B cell (primary cell): ENCODE results near the gene TIMMDC1. TPM values are rescaled to one million over a fixed set of nuclear protein-coding genes. Genes with fewer than 3 reads are reported as not detected.

Experiments used
- ATAC-seq: fragments of 200-7000 bp; cut with Tn5 transposase; one replicate; pipeline ENCODE4 v1.10.0; 2021; ENCODE audit warnings: low read depth, mild to moderate bottlenecking, moderate number of reproducible peaks, moderate library complexity
- CTCF ChIA-PET: fragments of 350-600 bp; sonication (Branson Sonifier 250); formaldehyde crosslinking; loops from one replicate; lab custom pipeline; 2021; ENCODE audit warnings: antibody characterized with exemption, inconsistent platforms; lab: Charles Lee
- POLR2A ChIA-PET: fragments of 350-600 bp; sonication (Branson Sonifier 250); formaldehyde crosslinking; loops from one replicate; lab custom pipeline; 2021; ENCODE audit warnings: antibody characterized with exemption; lab: Charles Lee
- DNase-seq: peaks from one replicate; pipeline ENCODE4 v3.0.0; 2013
- H2AFZ ChIP-seq: 2 replicates; pipeline ENCODE4 v1.6.1; 2012; ENCODE audit warnings: mild to moderate bottlenecking, low read depth, low read length; ENCODE audit not compliant: insufficient read depth, poor library complexity, severe bottlenecking
- H3K27ac ChIP-seq, 2 donors: 1 replicate in 1 of 2; 2 replicates in 1 of 2; pipeline ENCODE4 v1.5.1; 2012 to 2013; ENCODE audit warnings: low read length in 2 of 2, mild to moderate bottlenecking in 2 of 2, moderate library complexity in 1 of 2
- H3K27me3 ChIP-seq, 4 experiments: fragments of 200-600 bp in 1 of 4; sonication (generic) in 1 of 4; replicated peaks in 1 of 4; 1 replicate in 2 of 4; 2 replicates in 2 of 4; pipeline versions ENCODE4 v1.6.1 to v1.7.0; 2013 to 2016; ENCODE audit warnings: low read length in 3 of 4, mild to moderate bottlenecking in 2 of 4, mixed read lengths in 1 of 4, moderate library complexity in 1 of 4; ENCODE audit not compliant: insufficient read depth in 4 of 4, control insufficient read depth in 3 of 4; ENCODE audit errors: control extremely low read depth in 1 of 4
- H3K36me3 ChIP-seq, 2 experiments: replicated peaks in 1 of 2; 1 replicate in 1 of 2; 2 replicates in 1 of 2; pipeline versions ENCODE4 v1.6.1 to v1.7.1; 2013; ENCODE audit warnings: low read length in 1 of 2; ENCODE audit not compliant: insufficient read depth in 2 of 2, control insufficient read depth in 1 of 2; ENCODE audit errors: control extremely low read depth in 1 of 2, extremely low read depth in 1 of 2
- H3K4me1 ChIP-seq, 2 donors: fragments of 200-600 bp in 1 of 2; sonication (generic) in 1 of 2; 1 replicate in 1 of 2; 2 replicates in 1 of 2; pipeline versions ENCODE4 v1.5.1 to v1.6.1; 2013 to 2017; ENCODE audit warnings: low read length in 2 of 2; ENCODE audit not compliant: control insufficient read depth in 2 of 2, insufficient read depth in 2 of 2
- H3K4me2 ChIP-seq: replicated peaks from 2 replicates; pipeline ENCODE3; 2012; ENCODE audit warnings: mild to moderate bottlenecking, low read depth, low read length; ENCODE audit not compliant: poor library complexity, severe bottlenecking
- H3K4me3 ChIP-seq, 5 experiments: fragments of 200-600 bp in 1 of 5; sonication (generic) in 1 of 5; 1 replicate in 3 of 5; 2 replicates in 2 of 5; pipeline versions ENCODE4 v1.5.1 to v1.7.0; 2011 to 2016; ENCODE audit warnings: low read length in 4 of 5, mild to moderate bottlenecking in 4 of 5, low read depth in 2 of 5, control low read depth in 1 of 5, moderate library complexity in 1 of 5; ENCODE audit not compliant: insufficient read depth in 1 of 5; ENCODE audit errors: control extremely low read depth in 1 of 5, extremely low read depth in 1 of 5
- H3K79me2 ChIP-seq: fragments of 200-600 bp; sonication (generic); one replicate; pipeline ENCODE4 v1.6.0; 2016; ENCODE audit warnings: low read length; ENCODE audit not compliant: control insufficient read depth, insufficient read depth
- H3K9ac ChIP-seq: fragments of 200-600 bp; sonication (generic); 2 replicates; pipeline ENCODE4 v1.6.1; 2017; ENCODE audit warnings: mild to moderate bottlenecking, low read length, moderate library complexity
- H3K9me3 ChIP-seq, 3 donors: one replicate each; pipeline versions ENCODE4 v1.6.1 to v1.7.1; 2013; ENCODE audit warnings: low read length in 2 of 3; ENCODE audit not compliant: control insufficient read depth in 2 of 3, insufficient read depth in 1 of 3; ENCODE audit errors: control extremely low read depth in 1 of 3
- H4K20me1 ChIP-seq: 2 replicates; pipeline ENCODE4 v1.6.0; 2012; ENCODE audit warnings: mild to moderate bottlenecking, low read length; ENCODE audit not compliant: insufficient read depth, control insufficient read depth, poor library complexity, severe bottlenecking
- H3K27ac Mint-ChIP-seq: one replicate; pipeline ENCODE4 v1.8.0; 2021; ENCODE audit warnings: mixed read lengths
- H3K27me3 Mint-ChIP-seq: one replicate; pipeline ENCODE4 v1.8.0; 2021; ENCODE audit warnings: mixed read lengths
- H3K4me1 Mint-ChIP-seq: one replicate; pipeline ENCODE4 v1.8.0; 2021; ENCODE audit warnings: mixed read lengths
- H3K4me3 Mint-ChIP-seq: one replicate; pipeline ENCODE4 v1.8.0; 2021; ENCODE audit warnings: mixed read lengths
- H3K9me3 Mint-ChIP-seq: one replicate; pipeline ENCODE4 v1.8.0; 2022; ENCODE audit warnings: mixed read lengths; ENCODE audit not compliant: insufficient read depth
- CTCF ChIP-seq: fragments of 200-600 bp; IDR thresholded peaks from one replicate; pipeline ENCODE4 v1.8.0; 2022; ENCODE audit warnings: antibody characterized with exemption, mild to moderate bottlenecking
- EZH2 ChIP-seq: IDR thresholded peaks from 2 replicates; pipeline ENCODE4 v1.6.1; 2012; ENCODE audit warnings: borderline replicate concordance, low read depth, mild to moderate bottlenecking, moderate library complexity, low read length; ENCODE audit not compliant: insufficient read depth, poor library complexity, severe bottlenecking
- WGBS: methylation state at CpG from one replicate; pipeline ENCODE4 v1.1.5; 2013; ENCODE audit warnings: missing lambda C conversion rate; ENCODE audit not compliant: insufficient coverage; 5-methylcytosine and 5-hydroxymethylcytosine counted together
- intact Hi-C: fragments of 100-400 bp; cut with micrococcal nuclease; formaldehyde crosslinking; loops from one replicate; pipeline ENCODE4 v1.10.0; 2022
- polyA plus RNA-seq: library from polyadenylated mRNA; depleted of rRNA; stranded (reverse); fragments of >200 nt; gene quantifications from 2 replicates; pipeline ENCODE4 v1.2.3, GENCODE V29; 2012
- total RNA-seq, 2 donors: library from RNA; stranded (reverse); fragments of 120-200 nt in 1 of 2; gene quantifications; 1 replicate in 1 of 2; 2 replicates in 1 of 2; pipeline versions ENCODE4 v1.2.3 to v1.2.4, GENCODE V29; 2013 to 2022

TIMMDC1 gene
- total and polyA plus RNA-seq, 2 donors (not counting 1 experiment from before 2014, with no cell fraction given): 50.5 to 58.5 TPM

GRCh38 chr3:119481079-119481478, 17.3 kb upstream of the TIMMDC1 start:
- Histone ChIP-seq H3K9ac (no peak overlapping the region), H3K4me3 (no peak overlapping the region), H3K4me2 (no peak overlapping the region), H3K36me3 (peaks cover 18 to 56% of the 10 kb centered on the region in 2 experiments), H3K79me2 (no peaks in the 10 kb centered on the region), H3K27me3 (no peaks in the 10 kb centered on the region), H4K20me1 (no peaks in the 10 kb centered on the region), H3K4me1 (no peaks in the 10 kb centered on the region), H2AFZ (no peak overlapping the region), H3K9me3 (no peaks in the 10 kb centered on the region), H3K27ac (no peak overlapping the region)
- Mint-ChIP-seq H3K9me3 (no peaks in the 10 kb centered on the region), H3K4me3 (no peak overlapping the region), H3K4me1 (no peaks in the 10 kb centered on the region), H3K27ac (no peak overlapping the region), H3K27me3 (no peaks in the 10 kb centered on the region)
- POLR2A ChIA-PET: no interaction called here
- TF ChIP-seq EZH2: no peak
- TF ChIP-seq CTCF: no peak
- CTCF ChIA-PET: no interaction called here
- ATAC-seq: no peak
- DNase-seq: no peak
- intact Hi-C loops: no loop called here
- no CpG with 5 or more reads among the region's 2 CpGs for WGBS

- no peak overlapping the region for H2AFZ ChIP-seq
- no peaks in the 10 kb centered on the region for H3K27me3 ChIP-seq
- H3K9me3 ChIP-seq: no peaks in the 10 kb centered on the region
- Mint-ChIP-seq H3K4me1 (no peaks in the 10 kb centered on the region), H3K4me3 (no peak overlapping the region), H3K27me3 (no peaks in the 10 kb centered on the region), H3K9me3 (no peaks in the 10 kb centered on the region), H3K27ac (no peak overlapping the region)
- ChIA-PET CTCF (no interaction called here), POLR2A (no interaction called here)
- no peak for TF ChIP-seq EZH2
- TF ChIP-seq CTCF: no peak
- intact Hi-C loops: no loop called here
- ATAC-seq: no peak
- DNase-seq: no peak
- no peaks in the 10 kb centered on the region for H3K79me2 ChIP-seq
- H3K4me2 ChIP-seq: no peak overlapping the region
- no peaks in the 10 kb centered on the region for H3K4me1 ChIP-seq
- no peaks in the 10 kb centered on the region for H4K20me1 ChIP-seq
- WGBS: no CpG with 5 or more reads among the region's 1 CpG
- H3K9ac ChIP-seq: no peak overlapping the region
- no peak overlapping the region for H3K4me3 ChIP-seq
- H3K36me3 ChIP-seq: peaks cover 29 to 55% of the 10 kb centered on the region in 2 experiments
- no peak overlapping the region for H3K27ac ChIP-seq
These were observed 15.2 kb upstream of the TIMMDC1 start for GRCh38 chr3:119483101-119483500.
